Effector memory CD4-positive, alpha-beta T cell (primary cell): ENCODE measurements around the gene PLXNA4.

Source experiments
- DNase-seq, 3 donors: peaks; one replicate each; pipeline ENCODE4 v3.0.0-alpha.2; 2020
- H3K27ac ChIP-seq: 2 replicates; pipeline ENCODE4 v1.7.0; 2013; ENCODE audit warnings: mild to moderate bottlenecking, low read length, moderate library complexity; ENCODE audit not compliant: insufficient read depth, poor library complexity, severe bottlenecking
- H3K27me3 ChIP-seq: replicated peaks from 2 replicates; pipeline ENCODE4 v1.7.0; 2013; ENCODE audit warnings: mild to moderate bottlenecking, low read length; ENCODE audit not compliant: insufficient read depth, control insufficient read depth, poor library complexity, severe bottlenecking
- H3K36me3 ChIP-seq: 2 replicates; pipeline ENCODE4 v1.7.0; 2013; ENCODE audit warnings: mild to moderate bottlenecking, low read length, moderate library complexity; ENCODE audit not compliant: control insufficient read depth, insufficient read depth
- H3K4me1 ChIP-seq: 2 replicates; pipeline ENCODE4 v1.7.0; 2013; ENCODE audit warnings: low read length, mild to moderate bottlenecking; ENCODE audit not compliant: control insufficient read depth, insufficient read depth, poor library complexity, severe bottlenecking
- H3K4me3 ChIP-seq: 2 replicates; pipeline ENCODE4 v1.7.0; 2013; ENCODE audit warnings: low read length, low read depth, mild to moderate bottlenecking; ENCODE audit not compliant: insufficient read depth, poor library complexity, severe bottlenecking
- H3K9me3 ChIP-seq: 2 replicates; pipeline ENCODE4 v1.7.0; 2013; ENCODE audit warnings: mild to moderate bottlenecking, low read length, moderate library complexity; ENCODE audit not compliant: control insufficient read depth

PLXNA4 gene

DNA sequence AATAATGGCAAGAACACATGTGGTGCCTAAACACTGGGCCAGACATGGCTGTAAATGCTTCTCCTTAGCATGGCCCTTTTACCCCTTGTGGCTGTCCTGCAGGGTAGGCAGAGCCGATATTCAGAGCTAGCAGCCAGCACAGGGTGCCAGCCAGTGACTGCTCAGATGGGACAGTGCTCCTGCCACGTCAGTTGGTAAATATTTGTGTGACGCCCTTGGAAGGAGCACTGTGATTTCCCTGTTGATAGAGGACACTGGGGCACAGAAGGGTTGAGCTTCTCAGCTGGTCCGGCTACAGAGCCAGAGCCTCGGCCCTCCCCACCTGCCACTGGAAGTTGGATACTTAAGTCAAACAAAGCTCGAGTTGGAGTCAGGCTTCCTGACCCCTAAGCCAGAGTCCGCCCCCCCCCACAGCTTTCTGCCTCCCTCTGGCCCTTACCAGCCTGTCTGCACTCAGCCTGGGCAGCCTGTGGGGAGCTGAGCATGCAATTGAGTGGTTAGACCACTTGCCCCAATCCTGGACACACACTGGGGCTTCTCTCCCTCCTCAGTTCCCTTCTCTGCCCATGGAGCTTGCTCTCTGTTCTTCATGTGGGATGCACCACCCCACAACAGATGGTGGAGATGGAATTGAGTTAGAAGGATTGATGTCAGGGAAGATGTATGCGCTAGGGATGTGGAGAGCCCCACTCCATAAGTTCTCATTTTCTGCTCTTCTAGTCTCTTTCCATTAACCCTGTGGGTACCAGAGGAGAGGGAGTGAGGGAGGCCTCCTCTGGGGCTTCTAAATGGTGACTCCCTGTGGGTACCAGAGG, 350.8 kb downstream of the PLXNA4 start:
- no peak overlapping the region for H3K4me3 ChIP-seq
- DNase-seq, result no peak

DNA sequence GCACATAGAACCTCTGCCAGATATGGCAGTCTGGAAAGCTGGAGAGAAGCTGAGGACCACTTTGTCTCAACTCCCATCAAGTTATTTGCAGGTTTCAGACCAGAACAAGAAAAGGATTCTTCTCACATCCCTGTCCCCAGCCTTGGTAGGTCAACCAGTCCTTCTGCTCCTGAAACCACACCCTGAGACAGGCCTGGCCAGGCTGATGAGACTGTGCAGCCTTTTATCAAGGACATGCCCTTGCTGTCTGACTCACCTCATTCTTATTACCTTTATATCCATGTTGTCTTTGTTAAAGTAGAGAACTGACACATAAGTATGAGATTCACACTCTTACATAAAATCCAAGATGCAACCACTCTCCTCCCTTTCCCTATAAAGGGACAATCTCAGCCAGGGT, 354.9 kb downstream of the PLXNA4 start:
- H3K9me3 ChIP-seq, result no peaks in the 10 kb centered on the region
- no peak overlapping the region for H3K4me3 ChIP-seq
- H3K4me1 ChIP-seq, result no peaks in the 10 kb centered on the region
- H3K36me3 ChIP-seq, result no peaks in the 10 kb centered on the region
- H3K27me3 ChIP-seq, result no peaks in the 10 kb centered on the region
- no peak overlapping the region for H3K27ac ChIP-seq
- no peak for DNase-seq

More for the DNA sequence above, 350.8 kb downstream of the PLXNA4 start:
- Histone ChIP-seq H3K27me3 (no peaks in the 10 kb centered on the region), H3K4me1 (no peaks in the 10 kb centered on the region), H3K36me3 (no peaks in the 10 kb centered on the region), H3K27ac (no peak overlapping the region), H3K9me3 (no peaks in the 10 kb centered on the region)

- H3K4me3 ChIP-seq, result no peak overlapping the region
Measured at GRCh38 chr7:132220060-132220459, 356.2 kb downstream of the PLXNA4 start.

DNA sequence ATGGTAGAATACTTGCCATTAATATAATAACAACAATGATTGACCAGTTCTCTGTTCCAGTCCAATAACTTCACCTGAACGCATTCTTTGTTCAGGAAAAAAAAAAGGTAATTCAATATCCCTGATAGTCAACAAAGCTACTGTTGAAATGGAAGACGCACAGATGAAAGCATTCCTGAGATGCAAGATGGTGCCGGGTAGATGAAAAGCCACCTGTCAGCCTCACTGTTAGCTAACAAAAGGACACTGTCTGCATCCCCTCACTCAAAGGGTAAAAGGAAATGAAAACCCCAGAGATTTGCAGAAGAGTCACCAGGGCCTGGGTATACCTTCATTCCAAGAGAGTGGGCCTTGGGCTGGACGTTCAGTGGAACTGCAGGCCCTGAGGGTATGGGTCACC, 357.4 kb downstream of the PLXNA4 start:
- H3K27ac ChIP-seq, result no peak overlapping the region
- H3K27me3 ChIP-seq, result no peaks in the 10 kb centered on the region
- DNase-seq, result no peak
- no peaks in the 10 kb centered on the region for H3K4me1 ChIP-seq
- no peaks in the 10 kb centered on the region for H3K36me3 ChIP-seq
- H3K4me3 ChIP-seq, result no peak overlapping the region
- no peaks in the 10 kb centered on the region for H3K9me3 ChIP-seq

More at GRCh38 chr7:132220060-132220459, 356.2 kb downstream of the PLXNA4 start:
- H3K4me1 ChIP-seq, result no peaks in the 10 kb centered on the region
- H3K27me3 ChIP-seq, result no peaks in the 10 kb centered on the region
- no peaks in the 10 kb centered on the region for H3K36me3 ChIP-seq
- no peak overlapping the region for H3K27ac ChIP-seq
- H3K9me3 ChIP-seq, result no peaks in the 10 kb centered on the region
- no peak for DNase-seq

- Histone ChIP-seq H3K27ac (no peak overlapping the region), H3K4me1 (no peaks in the 10 kb centered on the region), H3K36me3 (no peaks in the 10 kb centered on the region), H3K27me3 (no peaks in the 10 kb centered on the region), H3K9me3 (no peaks in the 10 kb centered on the region), H3K4me3 (no peak overlapping the region)
- DNase-seq, result no peak
Measured at GRCh38 chr7:132216847-132217525, 359.3 kb downstream of the PLXNA4 start.

GRCh38 chr7:132214452-132214851, 361.8 kb downstream of the PLXNA4 start:
- Histone ChIP-seq H3K4me1 (no peaks in the 10 kb centered on the region), H3K27me3 (no peaks in the 10 kb centered on the region), H3K36me3 (no peaks in the 10 kb centered on the region), H3K4me3 (no peak overlapping the region), H3K9me3 (no peaks in the 10 kb centered on the region), H3K27ac (no peak overlapping the region)
- no peak for DNase-seq

DNA sequence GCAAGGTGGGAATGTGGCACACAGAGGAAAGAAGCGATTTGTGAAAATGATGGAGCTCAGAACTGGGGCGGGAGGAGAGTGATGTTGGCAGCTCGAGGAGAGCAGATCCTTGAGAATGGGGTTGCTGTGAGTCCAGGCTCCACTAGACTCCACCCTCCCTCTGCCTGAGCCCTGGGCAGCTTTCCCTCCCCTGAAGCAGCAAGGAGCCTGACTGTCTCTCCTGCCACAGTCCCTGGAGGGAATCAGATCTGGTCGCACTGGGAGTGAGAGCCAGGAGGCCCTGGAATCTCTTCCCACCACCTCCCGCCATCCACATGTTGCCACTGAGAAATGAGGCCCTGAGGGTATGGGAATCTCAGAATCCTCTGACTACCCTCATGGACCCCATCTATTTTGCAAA, 362.7 kb downstream of the PLXNA4 start:
- Histone ChIP-seq H3K9me3 (no peaks in the 10 kb centered on the region), H3K27me3 (no peaks in the 10 kb centered on the region), H3K4me1 (no peaks in the 10 kb centered on the region), H3K27ac (no peak overlapping the region), H3K4me3 (no peak overlapping the region), H3K36me3 (no peaks in the 10 kb centered on the region)
- DNase-seq, result no peak

DNA sequence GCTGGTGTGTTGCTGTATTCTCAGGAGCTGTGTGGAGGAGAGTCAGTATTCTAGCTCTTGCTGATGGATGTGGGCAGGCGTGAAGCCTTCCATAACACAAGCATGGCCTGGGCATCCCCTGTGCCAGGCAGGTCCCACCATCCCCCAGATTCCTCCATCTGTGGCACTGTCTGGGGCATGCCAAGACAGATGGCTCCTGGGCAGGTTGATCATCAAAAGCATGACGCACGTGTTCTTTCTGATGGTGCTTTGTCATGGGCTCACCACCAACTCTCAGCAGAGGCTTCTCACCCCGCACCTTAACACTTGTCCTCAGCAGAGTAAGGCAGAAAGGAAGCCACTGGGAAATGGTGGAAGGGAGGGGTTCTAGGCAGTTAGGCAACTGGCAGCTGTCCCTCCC, 364.3 kb downstream of the PLXNA4 start:
- H3K4me1 ChIP-seq, result no peaks in the 10 kb centered on the region
- H3K27ac ChIP-seq, result no peak overlapping the region
- no peak for DNase-seq
- no peaks in the 10 kb centered on the region for H3K9me3 ChIP-seq
- H3K4me3 ChIP-seq, result no peak overlapping the region
- no peaks in the 10 kb centered on the region for H3K36me3 ChIP-seq
- no peaks in the 10 kb centered on the region for H3K27me3 ChIP-seq

DNA sequence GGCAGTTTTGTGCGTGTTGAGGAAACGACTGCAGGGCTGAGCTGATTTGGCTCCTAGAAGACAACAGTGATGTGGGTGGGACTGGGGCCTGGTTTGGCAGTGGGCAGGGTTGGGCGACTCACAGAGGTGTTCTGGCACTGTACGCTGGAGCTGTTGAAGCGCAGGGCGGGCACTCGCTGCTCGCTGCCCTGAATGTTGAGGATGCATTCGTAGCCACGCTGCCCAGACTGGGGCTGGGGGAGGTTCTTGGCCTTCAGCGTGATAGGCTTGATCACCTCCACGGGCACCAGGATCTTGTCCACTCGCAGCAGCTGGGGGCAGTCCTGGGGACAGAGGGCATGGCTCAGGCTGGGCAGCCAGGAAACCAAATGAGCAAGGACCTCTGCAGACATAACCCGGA, 365.4 kb downstream of the PLXNA4 start:
- DNase-seq, result no peak
- H3K4me3 ChIP-seq, result no peak overlapping the region
- H3K36me3 ChIP-seq, result no peaks in the 10 kb centered on the region
- no peaks in the 10 kb centered on the region for H3K9me3 ChIP-seq
- H3K4me1 ChIP-seq, result no peaks in the 10 kb centered on the region
- H3K27ac ChIP-seq, result no peak overlapping the region
- H3K27me3 ChIP-seq, result no peaks in the 10 kb centered on the region

- no peak for DNase-seq
- H3K4me1 ChIP-seq, result no peaks in the 10 kb centered on the region
- no peaks in the 10 kb centered on the region for H3K27me3 ChIP-seq
- H3K36me3 ChIP-seq, result no peaks in the 10 kb centered on the region
- H3K9me3 ChIP-seq, result no peaks in the 10 kb centered on the region
- H3K4me3 ChIP-seq, result no peak overlapping the region
- H3K27ac ChIP-seq, result no peak overlapping the region
Measured at GRCh38 chr7:132207782-132208181, 368.5 kb downstream of the PLXNA4 start.
